RPMI7951 (cell line): ENCODE results near the gene ANKRD44. TPM values are rescaled to one million over a fixed set of nuclear protein-coding genes. Genes with fewer than 3 reads are reported as not detected.
"Not testable (repeated sequence)": the region's sequence is repeated elsewhere in the genome, so short reads cannot be mapped to it uniquely, and the experiment has no call there.

Experiments used
- DNase-seq: peaks from one replicate; pipeline ENCODE4 v3.0.0-alpha.2; 2012; ENCODE audit warnings: low read depth
- total RNA-seq: library from RNA; depleted of rRNA; stranded (reverse); fragments of >200 nt; shearing (Covaris generic); gene quantifications from 2 replicates; pipeline ENCODE4 v1.2.3, GENCODE V29; 2014

ANKRD44 gene
- total RNA-seq, 1 experiment from 2014 or later, result 11.3 TPM

DNA sequence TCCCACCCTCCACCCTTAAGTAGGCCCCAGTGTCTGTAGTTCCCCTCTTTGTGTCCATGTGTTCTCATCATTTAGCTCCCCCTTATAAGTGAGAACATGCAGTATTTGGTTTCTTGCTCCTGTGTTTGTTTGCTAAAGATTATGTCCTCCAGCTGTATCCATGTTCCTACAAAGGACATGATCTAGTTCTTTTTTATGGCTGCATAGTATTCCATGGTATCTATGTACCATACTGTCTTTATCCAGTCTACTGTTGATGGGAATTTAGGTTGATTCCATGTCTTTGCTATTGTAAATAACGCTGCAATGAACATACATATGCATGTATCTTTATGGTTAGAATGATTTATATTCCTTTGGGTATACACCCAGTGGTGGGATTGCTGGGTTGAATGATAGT, 233.9 kb downstream of the ANKRD44 start:
- DNase-seq, result no peak

DNA sequence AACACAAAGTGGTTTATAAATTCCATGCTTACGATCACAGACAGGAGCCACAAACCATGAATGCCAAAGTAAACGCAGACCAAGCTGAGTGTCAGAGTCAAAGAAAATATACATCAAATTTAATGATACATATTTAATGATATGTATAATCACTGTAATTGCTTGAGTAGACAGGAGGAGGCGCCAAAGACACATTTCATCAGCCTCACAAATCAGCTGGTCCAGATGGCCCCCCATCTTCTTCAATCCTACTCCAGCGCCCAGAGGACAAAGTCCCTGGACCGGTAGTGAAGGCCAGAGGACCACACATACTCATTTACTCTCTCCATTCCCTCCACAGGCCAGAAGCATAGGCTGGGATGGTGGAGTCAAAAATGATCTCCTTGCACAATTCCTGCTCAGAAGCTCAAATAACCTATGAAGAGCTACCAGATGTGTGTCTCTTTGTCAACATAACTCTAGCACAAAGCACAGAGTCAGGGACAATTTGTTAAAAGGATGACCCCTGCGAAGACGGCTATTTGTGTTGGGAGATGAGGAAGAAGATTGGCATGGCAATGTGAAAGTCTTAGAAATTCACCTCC, 234.7 kb downstream of the ANKRD44 start:
- DNase-seq, result peak; percentile 27

DNA sequence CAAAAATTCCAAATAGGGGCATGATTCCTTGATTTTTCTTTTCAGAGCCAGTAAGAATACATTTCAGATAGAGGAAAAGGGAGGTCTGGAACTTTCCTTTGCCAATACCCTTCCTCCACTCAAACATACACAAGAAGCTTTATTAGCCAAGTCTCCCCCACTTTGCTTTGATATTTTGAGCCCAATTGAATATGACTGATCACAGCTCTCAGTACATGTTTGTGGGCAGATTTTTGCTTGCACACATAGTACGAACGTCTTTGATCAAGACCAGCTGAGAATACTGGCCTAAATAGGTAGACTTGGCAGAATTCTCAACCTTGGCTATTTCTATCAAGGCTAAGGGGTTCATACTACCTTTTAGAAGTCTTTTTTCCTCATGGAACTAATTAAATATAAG, 235.3 kb downstream of the ANKRD44 start:
- no peak for DNase-seq

DNA sequence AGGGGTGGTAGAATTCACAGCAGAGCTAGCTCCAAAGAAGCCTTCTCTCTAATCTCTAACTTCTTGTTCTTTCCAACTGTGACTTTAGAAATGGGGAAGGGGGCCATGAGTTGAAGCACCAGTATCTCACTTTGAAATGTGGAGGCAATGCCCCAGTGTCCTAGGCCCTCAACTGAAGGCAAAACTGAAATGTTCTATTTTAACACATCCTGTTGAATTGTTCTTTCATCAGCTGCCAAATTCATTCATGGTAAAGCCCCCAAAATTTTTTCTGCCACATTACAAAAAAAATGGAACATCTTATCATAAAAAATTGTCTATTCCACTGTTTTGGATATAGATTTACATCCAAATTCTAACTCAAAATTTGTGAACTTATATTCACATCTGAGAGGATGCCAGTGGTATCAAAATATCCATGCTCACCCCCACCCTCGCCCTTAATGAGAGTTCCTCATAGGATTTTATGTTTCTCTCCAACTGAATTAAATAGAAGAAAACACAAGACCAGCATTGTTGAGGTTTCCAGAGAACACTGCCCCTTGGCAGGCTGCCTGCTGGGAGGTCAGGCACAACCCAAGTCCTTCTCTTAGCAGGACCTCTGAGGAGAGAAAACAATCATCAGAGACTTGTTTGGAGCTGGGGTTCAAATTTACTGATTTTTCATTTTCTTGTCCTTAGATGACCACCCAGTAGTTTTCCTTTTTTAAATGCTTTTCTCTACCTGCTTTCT, 236.7 kb downstream of the ANKRD44 start:
- DNase-seq, result peak; percentile 39

DNA sequence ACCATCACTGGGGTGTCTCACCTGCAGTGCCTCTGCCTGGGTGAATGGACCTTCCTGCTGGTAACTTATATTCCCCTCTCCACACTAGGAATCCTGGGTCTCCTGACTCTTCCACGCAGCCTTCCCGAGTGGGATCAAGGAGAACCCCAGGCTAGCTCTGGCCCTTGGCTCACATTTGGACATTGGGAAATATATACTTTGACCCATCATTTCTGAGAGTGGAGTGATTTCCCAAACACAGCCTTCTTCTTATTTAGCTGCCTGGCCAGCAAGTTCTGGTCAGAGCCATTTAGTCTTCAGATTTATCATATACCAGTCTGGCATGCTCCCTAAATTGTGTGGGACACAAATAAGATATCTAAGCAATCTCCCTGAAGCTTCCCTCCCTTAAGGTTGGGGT, 237.3 kb downstream of the ANKRD44 start:
- no peak for DNase-seq

DNA sequence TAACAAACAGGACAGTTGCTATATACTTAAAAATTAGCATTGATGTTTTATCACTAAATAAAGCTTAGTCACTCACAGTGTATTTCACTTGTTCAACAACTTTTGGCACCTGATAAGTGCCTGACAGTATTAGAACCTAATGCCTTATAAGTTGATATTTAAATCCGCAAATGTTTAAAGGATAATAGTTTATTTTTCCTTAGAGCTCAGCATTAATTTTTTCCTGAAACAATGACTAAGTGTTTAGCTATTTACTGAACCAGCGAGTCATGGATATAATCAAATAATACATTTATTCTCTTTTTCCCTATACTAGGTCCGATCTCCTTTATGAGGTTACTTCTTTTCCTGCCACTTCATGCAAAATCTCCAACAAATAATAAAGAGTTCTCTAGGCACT, 238.0 kb downstream of the ANKRD44 start:
- no peak for DNase-seq

DNA sequence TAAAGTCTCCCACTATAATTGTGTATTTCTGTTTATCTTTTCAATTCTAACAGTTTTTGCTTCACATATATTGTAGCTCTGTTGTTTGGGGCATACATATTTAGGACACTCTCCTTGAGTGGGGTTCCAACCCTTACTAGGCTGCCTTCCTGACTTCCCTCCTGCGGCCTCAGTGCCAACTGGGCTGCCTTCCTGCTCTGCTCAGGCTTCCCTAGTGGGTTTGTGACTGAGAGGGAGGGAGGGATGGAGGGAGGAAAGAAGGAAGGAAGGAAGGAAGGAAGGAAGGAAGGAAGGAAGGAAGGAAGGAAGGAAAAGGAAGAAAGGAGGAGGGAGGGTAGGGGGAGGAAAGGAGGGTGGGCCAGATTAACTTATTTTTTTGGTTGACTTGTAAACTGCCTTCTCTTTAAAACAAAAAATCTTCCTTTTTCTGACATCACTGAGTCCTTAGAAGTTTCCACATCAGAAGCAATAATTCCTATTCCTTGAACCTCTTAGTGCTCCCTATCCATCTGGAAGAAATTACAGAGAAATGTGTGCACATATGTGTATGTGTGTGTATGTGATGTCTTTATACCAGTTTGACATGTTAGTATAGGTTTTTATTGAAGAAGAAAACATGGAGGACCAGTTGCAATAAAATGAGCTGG, 238.7 kb downstream of the ANKRD44 start:
- no peak for DNase-seq

DNA sequence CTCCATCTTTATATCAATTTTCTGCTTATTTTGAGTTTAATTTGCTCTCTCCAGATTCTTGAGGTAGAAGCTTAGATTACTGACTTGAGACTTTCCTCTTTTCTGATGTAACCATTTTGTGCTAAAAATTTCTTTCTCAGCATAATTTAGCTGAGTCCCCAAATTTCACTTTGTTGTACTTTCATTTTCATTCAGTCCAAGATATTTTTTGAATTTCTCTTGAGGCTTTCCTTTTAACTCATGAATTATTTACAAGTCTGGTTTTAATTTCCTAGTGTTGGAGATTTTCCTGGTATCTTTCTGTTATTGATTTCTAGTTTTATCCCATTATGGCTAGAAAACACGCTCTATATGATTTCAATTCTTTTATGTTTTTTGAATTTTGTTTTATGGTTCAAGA, 239.4 kb downstream of the ANKRD44 start:
- no peak for DNase-seq

DNA sequence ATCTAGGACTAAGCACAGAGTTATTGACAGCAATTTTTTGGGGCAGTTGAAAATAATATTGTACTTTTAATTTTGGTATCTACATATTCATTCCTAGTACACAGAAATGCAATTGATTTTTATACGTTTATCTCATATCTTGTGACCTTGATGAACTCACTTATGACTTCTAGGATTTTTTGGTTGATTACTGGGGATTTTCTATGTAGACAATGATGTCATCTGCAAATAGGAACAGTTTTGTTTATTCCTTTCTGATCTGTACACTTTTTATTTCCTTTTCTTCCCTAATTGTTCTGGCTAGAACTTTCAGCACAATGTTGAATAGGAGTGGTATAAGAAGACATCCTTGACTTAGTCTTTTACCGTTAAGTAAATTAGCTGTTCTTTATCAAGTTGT, 240.6 kb downstream of the ANKRD44 start:
- DNase-seq, result no peak

DNA sequence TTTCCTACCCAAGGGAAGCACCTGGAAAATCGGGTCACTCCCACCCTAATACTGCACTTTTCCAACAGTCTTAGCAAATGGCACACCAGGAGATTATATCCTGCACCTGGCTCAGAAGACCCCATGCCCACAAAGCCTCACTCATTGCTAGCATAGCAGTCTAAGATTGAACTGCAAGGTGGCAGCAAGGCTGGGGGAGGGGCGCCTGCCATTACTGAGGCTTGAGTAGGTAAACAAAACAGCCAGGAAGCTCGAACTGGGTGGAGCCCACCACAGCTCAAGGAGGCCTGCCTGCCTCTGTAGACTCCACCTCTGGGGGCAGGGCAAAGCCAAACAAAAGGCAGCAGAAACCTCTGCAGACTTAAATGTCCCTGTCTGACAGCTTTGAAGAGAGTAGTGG, 248.0 kb downstream of the ANKRD44 start:
- not testable (repeated sequence) for DNase-seq

DNA sequence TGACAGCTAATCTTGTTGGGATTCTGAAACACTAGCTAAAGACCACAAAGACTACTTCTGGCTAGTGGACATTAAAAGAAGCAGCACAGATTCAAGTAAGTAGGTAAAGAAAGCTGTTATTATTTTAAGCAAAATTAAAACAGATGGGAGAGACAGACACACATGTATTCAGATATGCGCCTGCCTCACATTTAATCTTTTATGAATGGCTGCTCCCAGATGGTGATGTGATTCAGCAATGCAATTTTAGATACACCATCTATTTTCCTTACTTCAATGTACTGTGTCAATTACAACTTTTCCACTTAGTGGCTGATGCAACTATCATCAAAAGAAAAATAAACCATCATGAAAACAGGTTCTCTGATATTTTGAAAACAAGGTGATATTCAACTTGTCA, 251.1 kb downstream of the ANKRD44 start:
- no peak for DNase-seq

DNA sequence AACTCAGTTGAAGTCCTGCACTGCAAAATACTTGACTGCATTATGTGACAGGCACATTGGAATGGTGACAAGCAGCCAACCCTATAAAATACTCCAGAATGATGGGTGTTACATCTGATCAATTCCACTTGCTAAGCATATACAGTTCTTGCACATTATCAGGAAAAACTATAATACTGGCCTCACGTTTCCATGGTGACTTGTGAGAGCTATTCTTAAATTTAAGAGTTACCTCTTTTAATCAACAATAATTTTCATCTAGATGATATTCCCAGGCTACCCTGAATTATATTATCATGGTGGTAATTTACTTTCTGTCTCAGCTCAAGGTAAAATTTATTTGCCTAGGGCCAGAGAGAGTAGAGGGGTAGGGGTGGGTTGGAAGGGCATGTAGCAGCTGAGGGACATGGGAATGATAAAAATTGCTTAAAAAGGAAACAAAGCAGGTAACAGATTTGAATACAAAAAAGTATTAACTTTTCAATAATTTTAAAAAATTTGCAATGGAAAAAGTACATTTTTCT, 251.7 kb downstream of the ANKRD44 start:
- no peak for DNase-seq

DNA sequence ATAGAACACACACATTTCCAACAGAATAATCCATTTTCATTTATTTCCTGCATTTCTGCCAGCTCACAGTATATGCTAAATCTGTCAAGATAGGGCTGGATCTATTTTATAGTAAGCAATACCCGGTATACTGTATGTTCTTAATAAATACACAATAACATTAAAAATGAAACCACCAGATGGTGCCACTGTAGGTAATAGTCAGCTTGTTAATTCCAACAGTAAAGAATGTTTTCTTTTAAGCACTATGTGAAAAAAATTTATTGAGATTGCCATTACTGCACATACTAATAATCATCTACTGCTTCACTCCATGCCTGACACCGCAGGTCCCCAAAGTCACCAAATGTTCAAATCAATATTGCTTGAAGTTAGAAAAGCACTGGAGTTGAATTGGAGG, 252.6 kb downstream of the ANKRD44 start:
- DNase-seq, result no peak

DNA sequence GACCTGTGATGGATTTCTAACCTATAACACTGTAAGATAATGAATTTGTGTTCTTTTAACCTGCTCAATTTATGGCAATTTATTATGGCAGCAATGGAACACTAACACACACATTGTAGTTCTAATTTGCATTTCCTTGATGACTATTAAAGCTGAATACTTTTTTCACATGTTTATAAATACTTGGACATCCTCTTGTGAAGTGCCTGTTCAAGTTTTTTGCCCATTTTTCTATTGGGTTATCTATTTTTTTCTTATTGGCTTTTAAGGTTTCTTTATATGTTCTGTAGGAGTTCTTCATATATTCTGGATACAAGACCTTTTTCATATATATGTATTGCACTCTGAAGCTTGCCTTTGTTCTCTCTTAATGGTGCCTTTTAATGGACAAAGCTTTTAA, 255.5 kb downstream of the ANKRD44 start:
- no peak for DNase-seq

DNA sequence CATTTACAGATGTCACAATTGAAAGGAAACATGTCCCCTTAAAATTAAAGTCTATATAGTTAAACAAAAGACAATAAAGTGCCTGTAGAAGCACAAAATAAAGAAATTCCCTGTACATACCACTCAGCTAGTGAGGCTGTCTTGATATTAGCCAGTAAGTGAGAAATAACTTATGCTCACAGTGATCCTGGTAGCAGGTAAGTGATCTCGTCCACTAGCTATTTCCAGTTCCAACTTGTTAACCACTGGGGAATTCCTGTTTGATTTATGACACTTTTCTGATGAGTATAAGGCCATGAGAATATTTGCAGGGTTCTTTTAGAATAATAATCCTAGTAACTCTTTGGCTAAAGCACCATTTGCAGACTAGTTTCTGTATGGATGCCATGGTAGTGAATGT, 256.1 kb downstream of the ANKRD44 start:
- peak; percentile 14 for DNase-seq

DNA sequence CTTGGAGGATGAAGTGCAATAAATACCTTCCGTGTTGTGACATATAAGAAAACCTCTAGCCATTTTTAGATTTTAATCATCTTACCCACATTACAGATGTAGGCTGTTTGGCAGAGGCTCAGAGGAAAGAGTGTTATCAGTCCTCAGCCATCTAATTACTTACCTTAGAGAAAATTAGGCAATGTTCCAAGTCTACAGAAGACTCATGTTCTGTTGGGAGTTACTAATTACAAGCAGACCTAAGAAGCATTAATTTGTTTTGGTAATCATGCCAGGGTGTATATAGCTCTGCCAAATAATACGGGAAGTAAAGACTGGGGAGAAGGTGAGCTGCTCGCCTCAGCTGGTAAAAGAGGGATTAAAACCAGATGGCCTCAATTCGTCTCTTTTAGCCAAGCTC, 258.2 kb downstream of the ANKRD44 start:
- DNase-seq, result peak; percentile 62

DNA sequence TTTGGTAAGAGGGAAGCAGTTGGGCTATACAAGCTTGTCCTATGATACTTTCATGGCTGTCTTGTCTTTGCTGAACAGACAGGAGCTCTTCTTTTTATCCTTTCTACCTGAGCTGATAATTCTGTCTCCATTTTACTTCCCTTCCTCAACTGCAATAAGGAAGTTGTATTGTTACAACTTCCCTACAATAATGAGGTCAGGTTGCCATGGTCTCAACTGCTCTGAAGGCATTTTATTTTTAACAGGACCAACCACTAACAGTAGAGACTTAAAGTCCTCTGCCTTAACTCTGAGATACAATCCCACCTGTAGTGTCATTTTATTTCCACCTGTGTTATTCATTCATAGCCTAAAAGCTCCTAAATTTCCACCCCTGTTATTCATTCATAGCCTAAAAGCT, 265.5 kb downstream of the ANKRD44 start:
- DNase-seq, result no peak

DNA sequence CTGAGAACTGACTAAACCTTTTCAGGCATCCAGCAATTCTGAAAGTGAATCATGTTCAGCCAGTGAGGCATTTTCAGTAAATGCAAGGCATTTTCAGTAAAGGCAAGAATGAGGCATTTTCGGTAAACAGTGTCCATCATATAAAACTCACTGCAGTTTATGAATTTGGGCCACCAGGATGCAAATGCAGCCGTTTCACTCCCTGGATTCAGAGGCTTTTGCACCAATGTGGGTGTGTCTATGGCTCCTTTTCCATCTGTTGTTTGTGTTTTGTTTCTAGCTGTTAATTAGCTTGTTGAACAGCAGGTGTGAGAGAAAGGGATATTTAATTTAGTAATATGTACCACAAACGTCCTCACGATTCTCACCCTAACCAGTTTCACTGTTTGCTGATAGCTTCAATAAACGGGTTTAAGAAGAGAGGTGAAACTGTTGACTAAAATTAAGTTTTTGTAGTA, 267.8 kb downstream of the ANKRD44 start:
- no peak for DNase-seq

DNA sequence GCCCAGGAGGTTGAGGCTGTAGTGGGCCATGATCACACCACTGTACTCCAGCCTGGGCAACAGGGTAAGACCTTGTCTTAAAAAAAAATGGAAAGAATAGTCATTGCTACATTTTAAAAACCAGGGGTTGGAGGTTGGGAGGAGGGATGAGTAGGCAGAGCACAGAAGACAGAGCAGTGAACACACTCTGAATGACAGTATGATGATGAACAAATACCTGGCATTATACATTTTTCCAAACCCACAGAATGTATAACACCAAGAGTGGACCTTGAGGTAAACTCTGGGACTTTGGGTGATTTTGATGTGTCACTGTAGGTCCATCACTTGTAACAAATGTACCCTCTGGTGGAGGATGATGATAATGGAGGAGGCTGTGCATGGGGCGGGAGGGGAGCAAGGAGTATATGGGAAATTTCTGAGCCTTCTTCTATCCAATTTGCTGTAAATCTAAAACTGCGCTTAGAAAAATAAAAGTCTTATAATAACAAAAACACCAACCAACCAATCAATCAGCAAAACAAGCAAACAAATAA, 272.6 kb downstream of the ANKRD44 start:
- DNase-seq, result peak; percentile 15

DNA sequence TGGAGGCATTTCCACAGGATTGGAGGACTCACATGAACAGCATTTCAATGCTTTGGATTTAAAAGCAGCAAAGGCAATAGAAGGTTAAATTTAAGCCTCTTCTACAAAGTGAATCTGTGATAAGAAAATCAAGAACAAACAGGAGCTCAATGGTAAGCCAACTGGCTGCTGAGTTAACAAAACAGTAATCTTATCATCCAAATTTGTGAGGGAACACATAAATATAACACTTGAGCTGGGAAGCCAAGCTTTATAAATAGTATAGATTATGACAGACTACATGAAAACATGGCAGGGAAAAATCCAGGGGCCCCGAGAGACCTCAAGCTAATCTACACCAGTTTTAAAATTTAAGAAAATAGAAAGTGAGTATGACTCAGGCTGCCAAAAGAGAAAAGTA, 275.6 kb downstream of the ANKRD44 start:
- no peak for DNase-seq

DNA sequence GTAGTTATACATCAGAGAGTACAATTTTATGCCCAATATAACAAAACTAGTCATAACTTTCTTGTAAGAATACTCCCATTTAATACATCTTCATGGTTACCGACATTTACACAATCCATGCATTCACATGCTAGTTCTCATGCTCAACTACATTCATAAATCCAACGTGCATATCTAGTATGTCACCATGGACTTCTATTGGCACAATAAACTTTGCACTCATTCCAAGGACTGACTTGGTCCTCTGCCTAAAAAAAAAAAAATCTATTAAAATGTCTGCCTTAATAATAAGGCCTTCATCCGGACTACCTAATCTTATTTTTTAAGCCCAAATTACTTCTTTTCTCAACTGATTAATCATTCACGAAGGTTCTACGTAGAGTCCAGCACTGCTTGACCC, 276.3 kb downstream of the ANKRD44 start:
- no peak for DNase-seq

DNA sequence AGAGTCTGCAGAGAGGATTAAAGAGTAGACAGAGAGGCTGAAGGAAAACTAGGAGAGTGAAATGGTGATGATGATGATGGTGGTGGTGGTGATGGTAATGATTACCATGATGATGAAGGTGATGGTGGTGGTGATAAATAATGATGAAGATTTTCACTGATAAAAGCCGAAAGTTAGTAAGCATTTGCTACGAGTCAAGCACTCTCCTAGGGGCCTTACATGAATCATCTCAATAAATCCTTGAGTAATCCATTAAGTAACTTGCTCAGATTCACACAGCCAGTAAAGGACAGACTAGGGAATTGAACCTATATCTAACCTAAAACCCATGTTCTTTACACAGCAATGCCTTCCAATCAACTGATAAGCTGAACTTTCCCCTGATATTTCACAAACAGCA, 277.4 kb downstream of the ANKRD44 start:
- no peak for DNase-seq

DNA sequence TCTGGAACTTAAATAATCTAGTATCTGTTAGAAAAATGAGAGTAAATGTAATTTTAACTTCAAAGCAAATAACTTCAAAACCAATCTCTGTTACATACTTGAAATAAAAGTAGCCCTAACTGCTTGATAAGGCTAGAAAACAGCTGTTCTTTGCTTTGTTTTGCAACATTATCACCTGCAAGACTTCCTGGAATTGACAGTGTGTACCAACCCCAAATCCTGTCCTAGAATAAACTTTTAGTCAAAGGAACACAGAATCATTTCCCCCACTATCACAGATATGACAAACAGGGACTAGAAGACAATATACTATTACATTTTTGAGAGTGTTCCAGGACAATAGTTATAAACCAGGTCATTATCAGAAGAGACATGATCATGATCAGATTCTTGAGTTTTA, 278.8 kb downstream of the ANKRD44 start:
- no peak for DNase-seq
